Fibroblast of lung (primary cell): Measurements from ENCODE around the gene ERP44.

Experiments
- EZH2 ChIP-seq: IDR thresholded peaks from 2 replicates; pipeline ENCODE4 v1.5.1; 2012; ENCODE audit warnings: low read length, control low read depth, mild to moderate bottlenecking; ENCODE audit errors: missing control alignments
- TF ChIP-seq, protein P1 (sequence below), 2 donors: IDR thresholded peaks in 1 of 2; conservative IDR thresholded peaks in 1 of 2; 1 replicate in 1 of 2; 2 replicates in 1 of 2; pipeline ENCODE4 v1.5.1; 2011 to 2012; ENCODE audit warnings: low read length in 2 of 2, control low read depth in 1 of 2, inconsistent platforms in 1 of 2, low read depth in 1 of 2, mild to moderate bottlenecking in 1 of 2

- TF ChIP-seq, protein P1, sequence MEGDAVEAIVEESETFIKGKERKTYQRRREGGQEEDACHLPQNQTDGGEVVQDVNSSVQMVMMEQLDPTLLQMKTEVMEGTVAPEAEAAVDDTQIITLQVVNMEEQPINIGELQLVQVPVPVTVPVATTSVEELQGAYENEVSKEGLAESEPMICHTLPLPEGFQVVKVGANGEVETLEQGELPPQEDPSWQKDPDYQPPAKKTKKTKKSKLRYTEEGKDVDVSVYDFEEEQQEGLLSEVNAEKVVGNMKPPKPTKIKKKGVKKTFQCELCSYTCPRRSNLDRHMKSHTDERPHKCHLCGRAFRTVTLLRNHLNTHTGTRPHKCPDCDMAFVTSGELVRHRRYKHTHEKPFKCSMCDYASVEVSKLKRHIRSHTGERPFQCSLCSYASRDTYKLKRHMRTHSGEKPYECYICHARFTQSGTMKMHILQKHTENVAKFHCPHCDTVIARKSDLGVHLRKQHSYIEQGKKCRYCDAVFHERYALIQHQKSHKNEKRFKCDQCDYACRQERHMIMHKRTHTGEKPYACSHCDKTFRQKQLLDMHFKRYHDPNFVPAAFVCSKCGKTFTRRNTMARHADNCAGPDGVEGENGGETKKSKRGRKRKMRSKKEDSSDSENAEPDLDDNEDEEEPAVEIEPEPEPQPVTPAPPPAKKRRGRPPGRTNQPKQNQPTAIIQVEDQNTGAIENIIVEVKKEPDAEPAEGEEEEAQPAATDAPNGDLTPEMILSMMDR (conservative IDR thresholded peaks at IDR 0.05 in 1 of 2, IDR thresholded peaks at IDR 0.05 in 1 of 2; ENCODE audit: low read depth in 1 of 2, low read length in 2 of 2) = no peak
- TF ChIP-seq EZH2 = no peak
Observed at GRCh38 chr9:100030548-100030947, 68.3 kb downstream of the ERP44 start.
